NCI-H1105 treated with DMSO at 0.1 percent for 48 hours (cell line): Measurements from ENCODE around the gene DENND6B.
"Not testable (repeated sequence)": the region's sequence is repeated elsewhere in the genome, so short reads cannot be mapped to it uniquely, and the experiment has no call there.

Source experiments
- DNase-seq: peaks from one replicate; lab custom pipeline; 2025; lab: John Stamatoyannopoulos, UW

The DENND6B gene

DNA sequence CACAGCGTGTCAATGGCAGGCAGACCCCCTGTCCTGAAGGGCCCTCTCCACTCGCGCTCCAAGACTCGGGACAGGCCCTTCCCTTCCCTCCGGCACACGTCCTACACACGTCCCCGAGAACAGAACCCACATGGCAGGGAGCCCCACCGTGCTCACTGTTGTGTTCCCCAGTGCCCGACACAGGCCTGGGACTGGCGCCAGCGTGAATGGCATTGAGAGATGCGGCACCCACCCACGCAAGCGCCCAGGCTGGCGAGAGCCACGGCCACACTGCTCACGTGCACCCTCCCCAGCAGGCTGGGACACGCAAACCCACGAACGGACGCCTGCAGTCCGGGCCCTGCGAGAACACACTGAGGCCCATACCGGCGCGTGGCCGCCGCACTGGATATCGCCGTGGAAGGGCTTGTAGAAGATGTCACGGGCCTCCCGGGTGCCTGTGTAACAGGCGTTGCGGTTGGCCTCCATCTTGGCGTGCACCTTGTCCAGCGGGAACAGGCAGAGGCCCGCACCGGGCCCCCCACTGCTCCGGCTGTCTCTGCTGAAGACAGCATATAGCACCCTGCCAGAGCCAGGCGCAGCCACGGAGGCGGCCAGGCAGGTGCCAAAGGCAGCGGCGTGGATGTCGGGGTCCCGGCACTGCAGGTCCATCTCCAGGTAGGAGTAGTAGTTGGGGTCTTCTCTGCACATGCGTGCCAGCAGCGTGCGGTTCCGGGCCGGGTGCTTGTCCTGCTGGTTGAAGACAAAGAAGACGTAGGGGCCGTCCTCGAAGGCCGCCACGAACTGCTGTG is 37.5 kb downstream of the DENND6B start:
- no peak for DNase-seq

GRCh38 chr22:50287731-50288130 is 39.1 kb downstream of the DENND6B start:
- no peak for DNase-seq

GRCh38 chr22:50286701-50287318 is 40.0 kb downstream of the DENND6B start:
- DNase-seq: no peak

GRCh38 chr22:50286275-50286674 is 40.5 kb downstream of the DENND6B start:
- DNase-seq: no peak

DNA sequence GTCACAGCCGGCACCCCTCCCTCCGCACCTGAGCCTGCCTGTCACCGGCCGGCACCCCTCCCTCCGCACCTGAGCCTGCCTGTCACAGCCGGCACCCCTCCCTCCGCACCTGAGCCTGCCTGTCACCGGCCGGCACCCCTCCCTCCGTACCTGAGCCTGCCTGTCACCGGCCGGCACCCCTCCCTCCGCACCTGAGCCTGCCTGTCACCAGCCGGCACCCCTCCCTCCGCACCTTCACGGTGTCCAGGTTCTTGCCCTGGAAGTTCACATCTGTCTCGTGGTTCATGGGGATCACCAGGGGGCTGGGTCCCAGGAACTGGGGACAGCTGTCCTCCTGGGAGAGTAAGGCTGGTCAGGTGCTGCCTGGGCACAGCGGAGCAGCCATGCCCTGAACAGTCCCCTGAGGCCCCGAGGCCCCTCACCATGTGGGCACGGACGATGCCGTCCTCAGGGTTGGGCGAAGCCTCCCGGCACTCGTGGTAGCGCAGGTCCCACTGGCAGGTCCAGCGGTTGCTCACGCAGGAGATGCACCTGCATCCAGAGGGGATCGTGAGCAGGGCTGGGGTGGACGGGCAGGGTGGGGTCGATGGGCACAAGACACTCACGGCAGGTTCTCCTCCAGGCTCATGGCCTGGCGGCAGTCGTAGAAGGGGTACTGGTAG is 41.1 kb downstream of the DENND6B start:
- no peak for DNase-seq

DNA sequence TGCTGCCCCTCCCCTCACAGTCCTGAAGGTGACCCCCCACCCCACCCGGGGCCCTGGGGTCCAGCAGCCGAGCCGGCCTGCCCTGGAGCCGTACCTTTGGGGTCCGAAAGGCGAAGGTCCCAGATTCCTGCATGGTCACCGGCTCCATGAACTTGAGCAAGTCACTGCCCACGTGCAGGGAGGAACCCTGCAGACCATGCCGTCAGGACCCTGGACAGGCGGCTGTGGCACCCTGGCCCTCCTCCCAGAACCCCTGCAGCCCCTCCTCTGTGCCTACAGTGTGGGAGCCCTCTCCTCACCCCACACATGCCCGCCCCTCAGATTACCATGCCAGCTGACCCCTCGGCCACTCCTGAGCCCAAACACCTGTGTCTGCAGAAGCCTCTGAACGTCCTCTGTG is 42.3 kb downstream of the DENND6B start:
- no peak for DNase-seq

DNA sequence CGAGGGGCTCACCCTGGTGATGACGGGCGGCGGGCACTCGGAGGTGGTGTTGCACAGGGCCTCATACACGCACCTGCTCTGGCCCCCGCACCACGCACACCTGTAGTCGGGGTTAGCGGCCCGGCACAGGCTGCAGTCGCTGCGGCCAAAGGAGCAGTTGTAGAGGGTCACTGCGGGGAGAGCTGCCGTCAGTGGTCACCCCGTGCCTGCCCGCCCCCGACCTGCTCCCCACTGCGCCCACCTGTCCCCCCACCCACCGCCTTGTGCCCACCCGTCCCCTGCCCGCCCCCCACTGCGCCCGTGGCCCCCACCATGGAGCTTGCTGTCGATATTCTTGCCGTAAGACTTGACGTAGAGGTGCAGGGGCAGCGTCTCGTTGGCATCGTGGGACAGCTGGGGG is 43.0 kb downstream of the DENND6B start:
- no peak for DNase-seq

DNA sequence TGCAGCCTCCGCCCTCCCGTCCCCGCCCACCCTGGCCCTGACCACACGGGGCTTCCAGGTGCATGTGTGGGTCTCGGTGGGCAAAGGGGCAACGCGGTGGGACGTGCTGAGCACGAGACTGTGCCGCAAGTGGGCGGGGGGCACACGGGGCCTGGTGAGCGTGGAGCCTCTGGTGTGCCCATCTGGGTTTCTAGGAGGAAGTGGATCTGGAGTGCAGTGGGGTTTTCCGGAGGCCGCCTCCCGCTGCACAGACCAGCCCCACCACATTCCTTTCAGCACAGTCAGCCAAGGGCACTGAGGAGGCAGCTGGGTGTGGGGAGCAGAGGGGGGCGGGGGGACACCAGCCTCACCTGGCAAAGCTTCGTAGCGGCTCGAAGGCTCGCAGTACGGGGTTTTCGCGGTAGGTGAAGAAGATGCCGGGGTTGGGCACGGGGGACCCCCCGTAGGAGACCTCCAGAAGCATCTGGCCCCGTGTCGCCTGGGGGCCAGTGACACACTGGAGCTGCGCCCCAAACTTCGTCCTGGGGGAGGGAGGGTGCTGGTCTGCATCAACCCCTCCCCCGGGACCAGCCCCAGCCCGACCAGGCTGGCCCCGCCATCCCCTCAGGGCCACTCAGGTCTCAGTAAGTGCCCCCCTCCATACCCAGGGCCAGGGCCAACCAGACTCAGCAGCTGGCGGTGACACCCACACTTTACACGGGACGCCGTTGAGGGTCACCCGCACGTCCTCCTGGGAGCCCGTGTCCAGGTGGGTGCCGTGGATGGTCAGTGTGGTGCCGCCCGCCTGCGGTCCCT is 44.3 kb downstream of the DENND6B start:
- DNase-seq: no peak

DNA sequence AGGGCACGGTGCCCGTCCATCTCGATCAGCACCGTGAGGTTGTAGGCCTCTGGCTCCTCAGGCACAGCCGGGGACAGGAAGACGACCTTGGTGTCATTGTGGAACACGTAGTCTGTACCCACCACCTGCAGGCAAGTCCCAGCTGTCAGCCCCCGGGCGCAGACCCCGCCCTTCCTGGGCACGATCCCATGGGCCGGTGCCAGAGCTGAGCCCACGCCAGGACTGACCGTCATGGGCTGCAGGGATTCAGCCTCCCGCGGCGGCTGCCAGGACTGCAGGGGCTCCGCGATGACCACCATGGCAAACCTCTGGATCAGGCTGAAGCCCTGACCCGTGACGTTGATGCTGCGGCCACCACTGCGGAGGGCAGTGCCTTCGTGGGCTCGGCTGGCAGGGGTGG is 44.9 kb downstream of the DENND6B start:
- no peak for DNase-seq

GRCh38 chr22:50281384-50281760 is 45.4 kb downstream of the DENND6B start:
- no peak for DNase-seq

DNA sequence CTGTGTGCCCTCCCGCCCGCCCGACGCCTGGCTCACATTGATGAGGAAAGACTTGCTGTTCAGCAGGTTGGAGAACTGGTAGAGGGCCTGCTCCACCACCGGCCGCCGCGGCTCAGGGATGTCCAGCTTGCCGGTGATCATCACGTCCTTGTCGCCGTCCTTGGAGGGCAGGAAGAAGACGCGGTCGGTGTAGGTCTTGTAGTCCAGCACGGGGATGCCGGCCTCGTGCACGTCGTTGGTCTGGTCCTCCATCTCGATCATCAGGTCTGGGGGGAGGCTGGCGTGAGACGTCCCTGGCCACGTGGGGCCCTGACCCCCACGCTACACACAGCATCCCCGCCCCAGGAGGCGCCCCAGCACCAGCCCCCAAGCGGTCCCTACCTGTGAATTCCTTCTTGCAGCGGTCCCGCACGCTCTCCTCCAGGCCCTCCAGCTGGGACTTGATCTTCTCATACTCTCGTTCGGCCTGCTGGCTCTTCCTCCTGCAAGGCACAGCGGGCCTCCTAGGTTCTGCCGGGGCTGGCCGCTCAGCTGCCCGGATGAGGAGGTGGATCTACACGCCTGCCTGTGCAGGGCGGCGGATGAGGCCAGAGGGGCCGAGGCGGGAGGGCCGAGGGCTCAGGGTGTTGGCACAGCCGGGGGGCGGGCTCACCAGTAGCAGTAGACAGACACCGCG is 46.0 kb downstream of the DENND6B start:
- DNase-seq: no peak

DNA sequence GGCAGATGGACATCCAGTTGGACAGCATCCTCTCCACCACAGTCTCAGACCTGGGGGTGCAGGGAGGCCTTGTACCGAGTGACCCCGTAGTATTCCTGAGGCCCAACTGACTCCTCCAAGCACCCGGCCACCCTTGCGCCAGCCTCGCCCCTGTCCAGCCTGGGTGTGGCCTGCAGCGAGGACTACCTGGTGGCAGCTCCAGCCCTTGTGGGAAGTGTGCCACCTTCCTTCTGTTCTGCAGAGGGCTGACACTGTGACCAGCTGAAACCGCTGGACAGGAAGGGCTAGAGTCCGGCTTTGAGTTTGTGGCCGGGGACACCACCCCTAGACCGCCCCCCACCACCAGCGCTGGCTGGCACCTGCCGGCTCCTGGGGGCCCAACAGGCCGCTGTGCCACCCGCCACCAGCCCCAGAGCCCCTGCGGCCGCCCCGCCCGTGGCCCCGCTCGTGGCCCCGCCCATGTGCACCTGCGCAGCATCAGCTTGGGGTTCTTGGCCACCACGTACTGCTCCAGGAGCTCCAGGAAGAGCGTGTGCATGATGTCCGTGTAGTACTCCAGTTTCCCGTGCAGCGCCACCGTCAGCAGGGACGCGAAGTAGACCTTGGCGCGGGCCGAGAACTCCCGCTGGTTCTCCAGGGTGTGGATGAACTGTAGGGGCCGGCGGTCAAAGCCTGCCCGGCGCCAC is 46.6 kb downstream of the DENND6B start:
- no peak for DNase-seq

GRCh38 chr22:50278956-50279619 is 47.7 kb downstream of the DENND6B start:
- DNase-seq: no peak

DNA sequence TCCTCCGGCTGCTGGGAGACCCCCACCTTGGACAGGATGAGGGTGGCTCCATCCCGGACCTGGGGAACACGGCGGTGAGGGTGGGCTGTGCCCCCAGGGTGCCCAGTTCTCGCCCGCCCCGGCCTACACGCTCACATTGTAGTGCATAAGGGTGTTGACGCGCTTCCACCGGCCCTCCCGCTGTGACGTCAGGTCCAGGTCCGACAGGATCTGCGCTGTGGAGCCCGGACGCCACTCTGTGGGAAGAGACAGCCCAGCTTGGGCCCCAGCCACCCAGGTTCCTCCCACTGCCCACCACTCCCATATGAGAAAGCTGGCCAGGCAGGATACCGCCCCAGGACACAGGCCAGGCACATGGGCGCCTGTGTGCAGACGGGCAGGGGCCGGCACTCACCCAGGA is 48.4 kb downstream of the DENND6B start:
- no peak for DNase-seq

DNA sequence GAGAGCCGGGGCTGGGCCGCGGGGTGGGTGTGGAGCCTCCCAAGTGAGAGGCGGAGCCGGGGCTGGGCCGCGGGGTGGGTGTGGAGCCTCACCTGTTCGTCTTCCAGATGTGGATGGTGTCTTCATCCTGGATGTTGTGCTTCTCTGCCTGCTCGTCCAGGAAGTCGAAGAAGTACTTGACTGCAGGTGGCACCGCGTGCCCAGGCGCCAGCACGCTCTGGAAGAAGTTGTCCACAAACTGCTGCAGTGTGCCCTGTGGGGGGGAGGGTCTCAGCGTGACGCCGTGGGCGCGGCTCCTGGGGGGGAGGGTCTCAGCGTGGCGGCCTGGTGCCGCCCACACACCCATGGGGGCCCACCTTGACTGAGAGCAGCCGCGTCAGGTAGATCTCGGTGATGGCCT is 49.1 kb downstream of the DENND6B start:
- no peak for DNase-seq

GRCh38 chr22:50276143-50276542 is 50.7 kb downstream of the DENND6B start:
- DNase-seq: no peak

- no peak for DNase-seq
These were observed 51.4 kb downstream of the DENND6B start for GRCh38 chr22:50275181-50276055.

DNA sequence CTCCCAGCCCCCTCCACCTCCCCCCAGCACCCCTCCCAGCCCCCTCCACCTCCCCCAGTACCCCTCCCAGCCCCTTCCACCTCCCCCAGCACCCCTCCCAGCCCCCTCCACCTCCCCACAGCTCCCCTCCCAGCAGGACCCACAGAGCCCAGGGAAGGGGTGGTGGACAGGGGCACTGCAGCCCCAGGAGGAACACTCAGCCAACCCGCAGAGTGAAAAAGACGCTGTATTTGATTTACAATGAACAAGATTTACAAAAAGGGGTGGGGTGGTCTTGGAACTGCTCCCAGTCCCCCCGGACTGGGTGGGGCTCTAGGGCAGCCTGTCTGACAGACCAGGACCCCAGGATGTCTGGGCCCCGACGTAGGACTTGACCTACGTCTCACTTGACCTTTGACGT is 52.0 kb downstream of the DENND6B start:
- no peak for DNase-seq

GRCh38 chr22:50274311-50274710 is 52.5 kb downstream of the DENND6B start:
- peak; percentile 9 for DNase-seq

GRCh38 chr22:50273781-50274180 is 53.0 kb downstream of the DENND6B start:
- not testable (repeated sequence) for DNase-seq
